Thyroid gland (tissue), 4 donors: ENCODE data around the gene MLNR.

Experiments used
- CTCF ChIP-seq, 6 experiments: fragments of 200-600 bp in 3 of 6; fragments of 450-650 bp in 3 of 6; sonication (generic) in 3 of 6; IDR thresholded peaks; one replicate each; pipeline ENCODE4 v1.5.1; 2016 to 2019; ENCODE audit warnings: antibody characterized with exemption in 6 of 6, mild to moderate bottlenecking in 2 of 6, inconsistent platforms in 1 of 6, moderate library complexity in 1 of 6
- POLR2A ChIP-seq, 2 donors: fragments of 450-650 bp; IDR thresholded peaks; one replicate each; pipeline ENCODE4 v1.6.1; 2017; ENCODE audit warnings: antibody characterized with exemption in 2 of 2, mild to moderate bottlenecking in 2 of 2, moderate library complexity in 1 of 2

- TF ChIP-seq CTCF (IDR thresholded peaks at IDR 0.05) (no peak), POLR2A (IDR thresholded peaks at IDR 0.05) (no peak)
Observed at GRCh38 chr13:49234741-49235140, 14.6 kb downstream of the MLNR start.
